Lung (tissue), 12 donors: ENCODE measurements around the gene DEDD. TPM values are rescaled to one million over a fixed set of nuclear protein-coding genes. Genes with fewer than 3 reads are reported as not detected.

Experiments
- ATAC-seq: fragments of 200-7000 bp; cut with Tn5 transposase; one replicate; pipeline ENCODE4 v1.9.1; 2020; ENCODE audit warnings: moderate number of reproducible peaks; ENCODE audit not compliant: insufficient read depth, low FRiP score
- DNase-seq, 3 donors: peaks; one replicate each; pipeline ENCODE4 v3.0.0-alpha.2; 2013 to 2017
- H3K27ac ChIP-seq, 2 donors: one replicate each; pipeline ENCODE4 v1.5.1; 2013; ENCODE audit warnings: mild to moderate bottlenecking in 2 of 2, moderate library complexity in 2 of 2, control low read depth in 1 of 2, inconsistent platforms in 1 of 2, low read depth in 1 of 2, low read length in 1 of 2
- H3K27me3 ChIP-seq, 3 donors: one replicate each; pipeline ENCODE4 v1.5.1; 2013; ENCODE audit warnings: low read length in 2 of 3; ENCODE audit not compliant: control insufficient read depth in 3 of 3, insufficient read depth in 3 of 3
- H3K36me3 ChIP-seq, 4 donors: one replicate each; pipeline ENCODE4 v1.5.1; 2013; ENCODE audit warnings: low read length in 4 of 4, mild to moderate bottlenecking in 1 of 4, moderate library complexity in 1 of 4; ENCODE audit not compliant: control insufficient read depth in 4 of 4, insufficient read depth in 4 of 4
- H3K4me1 ChIP-seq, 5 donors: one replicate each; pipeline ENCODE4 v1.5.1; 2013; ENCODE audit warnings: low read length in 5 of 5, mild to moderate bottlenecking in 2 of 5, moderate library complexity in 1 of 5; ENCODE audit not compliant: control insufficient read depth in 5 of 5, insufficient read depth in 5 of 5
- H3K4me3 ChIP-seq: one replicate; pipeline ENCODE4 v1.5.1; 2013; ENCODE audit warnings: mild to moderate bottlenecking, control low read depth, moderate library complexity
- H3K9ac ChIP-seq, 2 donors: one replicate each; pipeline ENCODE4 v1.5.1; 2013; ENCODE audit warnings: low read length in 2 of 2, control low read depth in 1 of 2; ENCODE audit not compliant: insufficient read depth in 1 of 2
- H3K9me3 ChIP-seq, 4 donors: one replicate each; pipeline ENCODE4 v1.5.1; 2013; ENCODE audit warnings: low read length in 3 of 4, mild to moderate bottlenecking in 1 of 4, moderate library complexity in 1 of 4; ENCODE audit not compliant: control insufficient read depth in 4 of 4, insufficient read depth in 3 of 4
- WGBS, 2 donors: extraction: QIAGEN DNeasy Blood & Tissue Kit; methylation state at CpG; one replicate each; pipeline ENCODE4 v1.1.7; 2013; 5-methylcytosine and 5-hydroxymethylcytosine counted together
- polyA plus RNA-seq, 2 donors: library from polyadenylated mRNA; stranded (reverse); fragments of 200-250 nt; gene quantifications; one replicate each; pipeline ENCODE4 v1.2.1, GENCODE V29; 2013
- total RNA-seq, 2 donors: library from RNA; depleted of rRNA in 1 of 2; stranded (reverse); fragments of >200 nt in 1 of 2; gene quantifications; one replicate each; pipeline ENCODE4 v1.2.1, GENCODE V29; 2014 to 2021
- TF ChIP-seq, protein P1 (sequence below): IDR thresholded peaks from 2 replicates; pipeline ENCODE4 v1.5.1; 2012; ENCODE audit warnings: mild to moderate bottlenecking; ENCODE audit errors: control extremely low read depth, extremely low read depth
- donor health status: control.
- donor health status: control.
- donor health status: Bipolar disorder and iron deficiency.
- donor health status: healthy.
- donor health status: DM: yes; HTN: yes; CAD: no.

Gene DEDD
- total and polyA plus RNA-seq, 4 donors, result 19.4 to 38.8 (median 30.9) TPM

DNA sequence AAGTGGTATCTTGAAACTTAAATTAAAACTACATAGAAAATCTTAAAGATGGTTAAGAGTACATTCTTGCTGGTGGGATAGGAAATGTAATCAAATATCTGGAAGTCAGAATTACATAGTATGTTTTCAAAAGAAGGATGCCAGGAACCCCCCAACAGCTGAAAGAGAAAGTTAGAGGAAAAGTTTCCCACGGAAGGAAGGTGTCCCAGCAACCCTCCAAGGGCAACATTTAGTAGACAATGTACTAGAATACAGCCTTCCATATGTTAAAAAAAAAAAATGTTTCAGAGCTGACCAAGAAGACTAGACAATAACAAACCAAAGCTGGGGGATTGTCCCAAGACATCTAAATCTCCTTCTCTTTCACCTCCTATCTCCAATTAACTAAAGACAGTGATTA lies 2.2 kb downstream of the DEDD start:
- DNase-seq (no peak), ATAC-seq (no peak)
- 41 to 71% methylated on average over 1 of the region's 1 CpG for WGBS, 2 donors
- TF ChIP-seq, protein P1, sequence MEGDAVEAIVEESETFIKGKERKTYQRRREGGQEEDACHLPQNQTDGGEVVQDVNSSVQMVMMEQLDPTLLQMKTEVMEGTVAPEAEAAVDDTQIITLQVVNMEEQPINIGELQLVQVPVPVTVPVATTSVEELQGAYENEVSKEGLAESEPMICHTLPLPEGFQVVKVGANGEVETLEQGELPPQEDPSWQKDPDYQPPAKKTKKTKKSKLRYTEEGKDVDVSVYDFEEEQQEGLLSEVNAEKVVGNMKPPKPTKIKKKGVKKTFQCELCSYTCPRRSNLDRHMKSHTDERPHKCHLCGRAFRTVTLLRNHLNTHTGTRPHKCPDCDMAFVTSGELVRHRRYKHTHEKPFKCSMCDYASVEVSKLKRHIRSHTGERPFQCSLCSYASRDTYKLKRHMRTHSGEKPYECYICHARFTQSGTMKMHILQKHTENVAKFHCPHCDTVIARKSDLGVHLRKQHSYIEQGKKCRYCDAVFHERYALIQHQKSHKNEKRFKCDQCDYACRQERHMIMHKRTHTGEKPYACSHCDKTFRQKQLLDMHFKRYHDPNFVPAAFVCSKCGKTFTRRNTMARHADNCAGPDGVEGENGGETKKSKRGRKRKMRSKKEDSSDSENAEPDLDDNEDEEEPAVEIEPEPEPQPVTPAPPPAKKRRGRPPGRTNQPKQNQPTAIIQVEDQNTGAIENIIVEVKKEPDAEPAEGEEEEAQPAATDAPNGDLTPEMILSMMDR, result no peak
- H3K9me3 ChIP-seq, result no peaks in the 10 kb centered on the region
- peak overlapping the region in 1 of 2 donors; percentile 13 for H3K9ac ChIP-seq
- H3K27ac ChIP-seq, result no peak overlapping the region
- no peaks in the 10 kb centered on the region for H3K27me3 ChIP-seq
- H3K4me3 ChIP-seq, result no peak overlapping the region
- H3K36me3 ChIP-seq, result peaks cover 13 to 37% (median 21%) of the 10 kb centered on the region in 4 donors
- peaks cover 9 to 29% (median 19%) of the 10 kb centered on the region in 5 donors for H3K4me1 ChIP-seq

DNA sequence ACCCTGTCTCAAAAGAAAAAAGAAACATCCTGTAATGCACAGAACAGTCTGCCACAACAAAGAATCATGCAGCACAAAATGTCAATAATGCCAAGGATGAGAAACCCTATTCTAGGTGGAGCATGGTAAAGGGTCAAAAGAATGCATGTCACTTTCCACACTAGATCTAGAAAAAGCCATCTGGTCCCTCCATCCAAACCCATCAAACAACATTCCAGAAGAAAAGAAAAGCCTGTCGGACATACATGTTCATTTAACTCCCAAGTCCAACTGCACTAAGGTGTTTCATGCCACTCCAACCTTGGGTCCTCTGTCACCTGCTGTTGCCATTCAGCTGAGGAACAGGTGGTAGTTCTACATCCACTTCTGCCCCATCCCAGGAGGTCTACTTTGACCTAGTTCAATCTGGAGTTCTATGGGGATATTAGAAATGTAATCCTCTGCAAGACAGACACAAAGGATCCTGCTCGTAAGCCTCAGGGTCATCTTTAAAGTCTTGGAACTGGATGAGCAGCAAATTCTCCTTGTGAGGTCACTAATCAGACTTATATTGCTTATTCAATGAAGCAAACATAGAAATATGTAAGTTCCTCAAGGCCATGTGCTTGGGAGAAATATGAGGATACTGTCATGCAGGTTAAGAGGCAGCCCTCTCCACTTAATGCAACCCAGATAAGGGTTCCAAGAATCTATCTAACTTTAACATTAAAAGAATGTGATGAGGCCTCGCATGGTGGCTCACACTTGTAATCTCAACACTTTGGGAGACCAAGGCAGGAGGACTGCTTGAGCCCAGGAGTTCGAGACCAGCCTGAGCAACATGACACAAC lies 3.7 kb downstream of the DEDD start:
- Histone ChIP-seq H3K9ac (no peak overlapping the region), H3K27me3 (no peaks in the 10 kb centered on the region), H3K9me3 (no peaks in the 10 kb centered on the region), H3K27ac (no peak overlapping the region), H3K4me1 (peaks cover 6 to 29% (median 16%) of the 10 kb centered on the region in 5 donors), H3K4me3 (no peak overlapping the region), H3K36me3 (peaks cover 13 to 43% (median 27%) of the 10 kb centered on the region in 4 donors)
- WGBS, 2 donors, result 92 to 94% methylated on average over 4 of the region's 4 CpGs
- TF ChIP-seq, protein P1, result no peak
- ATAC-seq, result no peak
- DNase-seq, result no peak

DNA sequence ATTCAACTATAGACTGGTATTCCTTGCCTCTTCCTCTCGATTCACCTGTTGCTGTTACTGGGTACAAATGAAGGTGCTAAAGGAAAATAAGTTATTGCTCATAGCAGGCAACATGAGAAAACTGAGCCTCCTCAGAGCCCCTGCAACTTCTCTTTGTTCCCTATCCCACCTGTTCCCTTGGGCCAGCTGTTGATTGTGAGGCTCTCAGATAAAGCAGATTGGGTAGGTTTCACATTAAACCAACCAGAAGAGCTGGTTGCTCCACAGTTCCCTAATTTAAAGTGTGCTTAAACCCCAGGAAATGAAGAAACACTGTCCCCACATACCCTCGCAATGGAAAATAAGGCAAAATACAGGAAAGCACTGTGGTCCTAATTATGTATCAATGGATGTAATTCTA lies 4.8 kb downstream of the DEDD start:
- H3K36me3 ChIP-seq, result peaks cover 18 to 52% (median 31%) of the 10 kb centered on the region in 4 donors
- DNase-seq (no peak), ATAC-seq (no peak)
- H3K27ac ChIP-seq, result no peak overlapping the region
- 52 to 69% methylated on average over 2 of the region's 2 CpGs for WGBS, 2 donors
- no peak overlapping the region for H3K4me3 ChIP-seq
- TF ChIP-seq, protein P1, result no peak
- no peaks in the 10 kb centered on the region for H3K27me3 ChIP-seq
- H3K4me1 ChIP-seq, result peaks cover 2 to 22% (median 12%) of the 10 kb centered on the region in 5 donors
- no peaks in the 10 kb centered on the region for H3K9me3 ChIP-seq
- peak overlapping the region in 1 of 2 donors; percentile 2 for H3K9ac ChIP-seq
